HEK293 (cell line): ENCODE measurements around the gene PLP2.

Experiments
- CTCF ChIA-PET: fragments of 350-600 bp; formaldehyde crosslinking; extraction: SDS; loops from one replicate; lab custom pipeline; 2021; ENCODE audit warnings: antibody characterized with exemption; lab: Yijun Ruan, JAX
- POLR2A ChIA-PET: fragments of 300-600 bp; formaldehyde crosslinking; extraction: SDS; loops from one replicate; lab custom pipeline; 2020; ENCODE audit warnings: antibody characterized with exemption, inconsistent platforms; lab: Yijun Ruan, JAX
- H3K27ac ChIP-seq: fragments of 200-500 bp; sonication (Bioruptor generic); 2 replicates; pipeline ENCODE4 v1.5.1; 2014; ENCODE audit warnings: low read depth, low read length, control low read depth, inconsistent platforms; ENCODE audit errors: extremely low read depth
- H3K36me3 ChIP-seq, 2 experiments: fragments of 200-500 bp in 1 of 2; sonication (Bioruptor generic) in 1 of 2; 1 replicate in 1 of 2; 2 replicates in 1 of 2; pipeline ENCODE4 v1.5.1; 2014 to 2017; ENCODE audit warnings: inconsistent platforms in 2 of 2, low read length in 2 of 2; ENCODE audit not compliant: control insufficient read depth in 2 of 2, insufficient read depth in 1 of 2
- H3K4me1 ChIP-seq: fragments of 200-500 bp; sonication (Bioruptor generic); 2 replicates; pipeline ENCODE4 v1.5.1; 2014; ENCODE audit warnings: mild to moderate bottlenecking, low read length, inconsistent platforms; ENCODE audit not compliant: control insufficient read depth, insufficient read depth
- H3K4me3 ChIP-seq: 2 replicates; pipeline ENCODE4 v1.5.1; 2011; ENCODE audit warnings: low read depth, mild to moderate bottlenecking, control low read depth, low read length, moderate library complexity
- H3K9me3 ChIP-seq: fragments of 200-500 bp; sonication (Bioruptor generic); 2 replicates; pipeline ENCODE4 v1.5.1; 2014; ENCODE audit warnings: low read depth, low read length, inconsistent platforms; ENCODE audit not compliant: control insufficient read depth, insufficient read depth
- EGR2 ChIP-seq: fragments of 450-650 bp; formaldehyde crosslinking; IDR thresholded peaks from 2 replicates; pipeline ENCODE4 v1.5.1; 2016; ENCODE audit warnings: low read depth, missing biosample characterization, missing genetic modification characterization
- GLIS1 ChIP-seq: fragments of 450-650 bp; formaldehyde crosslinking; IDR thresholded peaks from 2 replicates; pipeline ENCODE4 v1.5.1; 2016; ENCODE audit warnings: missing biosample characterization, missing genetic modification characterization
- KLF7 ChIP-seq: fragments of 450-650 bp; formaldehyde crosslinking; IDR thresholded peaks from 2 replicates; pipeline ENCODE4 v1.5.1; 2016; ENCODE audit warnings: missing biosample characterization, missing genetic modification characterization, borderline replicate concordance
- MEIS1 ChIP-seq: sonication (generic); formaldehyde crosslinking; IDR thresholded peaks from 2 replicates; pipeline ENCODE4 v1.8.1; 2022; ENCODE audit warnings: missing genetic modification reagents, mild to moderate bottlenecking, borderline replicate concordance
- MZF1 ChIP-seq: fragments of 450-650 bp; formaldehyde crosslinking; IDR thresholded peaks from 2 replicates; pipeline ENCODE4 v1.5.1; 2017; ENCODE audit warnings: missing biosample characterization, missing genetic modification characterization, borderline replicate concordance
- PRDM1 ChIP-seq: fragments of 450-650 bp; formaldehyde crosslinking; IDR thresholded peaks from 2 replicates; pipeline ENCODE4; 2016; ENCODE audit warnings: missing biosample characterization, missing genetic modification characterization
- SP2 ChIP-seq: fragments of 450-650 bp; formaldehyde crosslinking; IDR thresholded peaks from 2 replicates; pipeline ENCODE4 v1.5.1; 2016; ENCODE audit warnings: missing biosample characterization, missing genetic modification characterization
- ZEB2 ChIP-seq: fragments of 450-650 bp; formaldehyde crosslinking; IDR thresholded peaks from 2 replicates; pipeline ENCODE4 v1.5.1; 2016; ENCODE audit warnings: missing biosample characterization, missing genetic modification characterization
- ZNF112 ChIP-seq: fragments of 450-650 bp; formaldehyde crosslinking; IDR thresholded peaks from 2 replicates; pipeline ENCODE4 v1.5.0; 2017; ENCODE audit warnings: missing biosample characterization, missing genetic modification characterization
- ZNF202 ChIP-seq: fragments of 450-650 bp; formaldehyde crosslinking; IDR thresholded peaks from 2 replicates; pipeline ENCODE4 v1.5.1; 2016; ENCODE audit warnings: missing biosample characterization, missing genetic modification characterization, borderline replicate concordance
- ZNF239 ChIP-seq: fragments of 450-650 bp; formaldehyde crosslinking; IDR thresholded peaks from 2 replicates; pipeline ENCODE4 v1.5.1; 2016; ENCODE audit warnings: missing biosample characterization, missing genetic modification characterization
- ZNF341 ChIP-seq: fragments of 450-650 bp; formaldehyde crosslinking; IDR thresholded peaks from 2 replicates; pipeline ENCODE4; 2016; ENCODE audit warnings: low read depth, missing biosample characterization, missing genetic modification characterization
- ZNF416 ChIP-seq: fragments of 450-650 bp; formaldehyde crosslinking; IDR thresholded peaks from 2 replicates; pipeline ENCODE4 v1.5.1; 2016; ENCODE audit warnings: missing biosample characterization, missing genetic modification characterization
- ZNF423 ChIP-seq: fragments of 450-650 bp; formaldehyde crosslinking; IDR thresholded peaks from 2 replicates; pipeline ENCODE4 v1.5.1; 2016; ENCODE audit warnings: missing biosample characterization, missing genetic modification characterization
- ZNF521 ChIP-seq: fragments of 450-650 bp; formaldehyde crosslinking; IDR thresholded peaks from 2 replicates; pipeline ENCODE4 v1.5.1; 2017; ENCODE audit warnings: missing biosample characterization, mild to moderate bottlenecking, missing genetic modification characterization
- ZNF558 ChIP-seq: fragments of 450-650 bp; formaldehyde crosslinking; IDR thresholded peaks from 2 replicates; pipeline ENCODE4 v1.5.1; 2016; ENCODE audit warnings: missing biosample characterization, missing genetic modification characterization
- ZNF560 ChIP-seq: fragments of 450-650 bp; formaldehyde crosslinking; IDR thresholded peaks from 2 replicates; pipeline ENCODE4 v1.5.1; 2017; ENCODE audit warnings: missing biosample characterization, missing genetic modification characterization, borderline replicate concordance
- ZNF571 ChIP-seq: fragments of 450-650 bp; formaldehyde crosslinking; IDR thresholded peaks from 2 replicates; pipeline ENCODE4 v1.5.0; 2017; ENCODE audit warnings: missing biosample characterization, missing genetic modification characterization
- ZNF585B ChIP-seq: fragments of 450-650 bp; formaldehyde crosslinking; IDR thresholded peaks from 2 replicates; pipeline ENCODE4 v1.5.1; 2016; ENCODE audit warnings: missing biosample characterization, missing genetic modification characterization
- ZNF792 ChIP-seq: fragments of 450-650 bp; formaldehyde crosslinking; IDR thresholded peaks from 2 replicates; pipeline ENCODE4 v1.5.1; 2016; ENCODE audit warnings: missing biosample characterization, missing genetic modification characterization
- ZSCAN23 ChIP-seq: fragments of 450-650 bp; formaldehyde crosslinking; IDR thresholded peaks from 2 replicates; pipeline ENCODE4 v1.5.1; 2016; ENCODE audit warnings: missing biosample characterization, missing genetic modification characterization
- ZXDB ChIP-seq: fragments of 450-650 bp; formaldehyde crosslinking; IDR thresholded peaks from 2 replicates; pipeline ENCODE4 v1.5.1; 2016; ENCODE audit warnings: missing biosample characterization, missing genetic modification characterization
- TF ChIP-seq, protein P1 (sequence below): fragments of 450-650 bp; formaldehyde crosslinking; IDR thresholded peaks from 2 replicates; pipeline ENCODE4 v1.5.0; 2017; ENCODE audit warnings: missing biosample characterization, missing genetic modification characterization, borderline replicate concordance
- TF ChIP-seq, protein P2 (sequence below): fragments of 450-650 bp; formaldehyde crosslinking; IDR thresholded peaks from 2 replicates; pipeline ENCODE4 v1.5.1; 2016; ENCODE audit warnings: missing biosample characterization, missing genetic modification characterization, low read depth
- TF ChIP-seq, protein P3 (sequence below): fragments of 450-650 bp; formaldehyde crosslinking; IDR thresholded peaks from 2 replicates; pipeline ENCODE4 v1.5.1; 2017; ENCODE audit warnings: missing biosample characterization, missing genetic modification characterization
- TF ChIP-seq, protein P4 (sequence below): fragments of 450-650 bp; formaldehyde crosslinking; IDR thresholded peaks from 2 replicates; pipeline ENCODE4 v1.5.1; 2017; ENCODE audit warnings: missing biosample characterization, missing genetic modification characterization
- TF ChIP-seq, protein P5 (sequence below): fragments of 450-650 bp; formaldehyde crosslinking; IDR thresholded peaks from 2 replicates; pipeline ENCODE4 v1.5.1; 2016; ENCODE audit warnings: missing biosample characterization, missing genetic modification characterization

Gene PLP2

DNA sequence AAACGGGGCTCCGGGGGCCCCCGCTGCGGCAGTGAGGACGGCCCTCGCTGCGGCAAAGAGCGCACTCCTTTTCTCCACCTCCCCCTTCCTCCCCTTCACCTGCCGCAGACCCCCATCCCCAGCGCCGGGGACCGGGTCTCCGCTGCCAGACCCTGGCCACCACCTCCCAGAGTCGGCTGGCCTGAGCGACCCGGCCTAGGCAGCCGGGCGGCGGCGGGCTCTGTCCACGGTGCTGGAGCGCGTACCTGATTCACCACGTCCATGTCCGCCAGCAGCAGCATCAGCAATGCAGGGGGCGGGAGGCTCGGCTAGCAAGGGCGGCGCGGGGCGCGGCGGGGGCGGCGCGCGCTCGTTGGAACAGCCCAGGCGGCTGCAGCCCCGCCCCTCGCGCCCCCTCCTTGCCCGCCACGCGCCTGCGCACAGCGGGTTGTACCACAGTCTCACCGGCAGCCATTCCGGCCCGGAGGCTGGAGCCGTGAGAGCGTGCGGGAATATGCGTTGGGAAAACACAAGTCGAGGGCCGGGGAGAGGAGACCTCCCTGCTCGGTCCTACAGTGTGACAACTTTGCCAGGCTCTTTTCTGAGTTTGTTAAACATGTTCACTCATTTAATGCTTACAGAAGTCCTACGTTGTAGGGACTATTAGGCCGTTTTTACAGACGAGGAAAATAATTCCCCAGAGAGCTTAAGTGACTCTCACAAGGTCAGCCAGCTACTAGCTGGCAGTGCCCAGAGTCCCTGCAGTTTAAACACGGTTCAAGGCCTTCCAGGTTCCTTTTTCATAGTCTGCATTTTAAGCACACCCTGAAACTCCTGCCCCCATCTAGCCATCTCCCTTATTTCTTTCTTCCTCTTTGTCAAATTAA is 28.4 kb downstream of the PLP2 start, which contains the start of gene SYP:
Gene SYP, minus strand, starts transcription at position 288 of the 866 bp plus-strand sequence. Its CDS starts 7 bp downstream, at position 281.
- ChIA-PET POLR2A (interaction anchor here (0.6 to 1.0 kb wide), 4 partner anchors 9 to 63 kb away, joined by 3 to 4 read pairs (median 4); no protein-coding TSS in a partner anchor), CTCF (no interaction called here)
- H3K4me3 ChIP-seq = peak within 1 kb of the TSS; percentile 28
- H3K27ac ChIP-seq = peak within 1 kb of the TSS; percentile 39; the same call in 1 of the 2 replicates
- no peaks in the 10 kb centered on the region for H3K9me3 ChIP-seq
- H3K36me3 ChIP-seq = no peaks in the 10 kb centered on the region
- H3K4me1 ChIP-seq = no peaks in the 10 kb centered on the region
- TF ChIP-seq, protein P1, sequence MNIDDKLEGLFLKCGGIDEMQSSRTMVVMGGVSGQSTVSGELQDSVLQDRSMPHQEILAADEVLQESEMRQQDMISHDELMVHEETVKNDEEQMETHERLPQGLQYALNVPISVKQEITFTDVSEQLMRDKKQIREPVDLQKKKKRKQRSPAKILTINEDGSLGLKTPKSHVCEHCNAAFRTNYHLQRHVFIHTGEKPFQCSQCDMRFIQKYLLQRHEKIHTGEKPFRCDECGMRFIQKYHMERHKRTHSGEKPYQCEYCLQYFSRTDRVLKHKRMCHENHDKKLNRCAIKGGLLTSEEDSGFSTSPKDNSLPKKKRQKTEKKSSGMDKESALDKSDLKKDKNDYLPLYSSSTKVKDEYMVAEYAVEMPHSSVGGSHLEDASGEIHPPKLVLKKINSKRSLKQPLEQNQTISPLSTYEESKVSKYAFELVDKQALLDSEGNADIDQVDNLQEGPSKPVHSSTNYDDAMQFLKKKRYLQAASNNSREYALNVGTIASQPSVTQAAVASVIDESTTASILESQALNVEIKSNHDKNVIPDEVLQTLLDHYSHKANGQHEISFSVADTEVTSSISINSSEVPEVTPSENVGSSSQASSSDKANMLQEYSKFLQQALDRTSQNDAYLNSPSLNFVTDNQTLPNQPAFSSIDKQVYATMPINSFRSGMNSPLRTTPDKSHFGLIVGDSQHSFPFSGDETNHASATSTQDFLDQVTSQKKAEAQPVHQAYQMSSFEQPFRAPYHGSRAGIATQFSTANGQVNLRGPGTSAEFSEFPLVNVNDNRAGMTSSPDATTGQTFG = no peak
- TF ChIP-seq MEIS1 = no peak
- no peak for TF ChIP-seq ZNF571 (tag by site-specific recombination)
- no peak for TF ChIP-seq MZF1 (tag by site-specific recombination)
- no peak for TF ChIP-seq ZNF202
- peak; percentile 53 for TF ChIP-seq SP2 (tag by site-specific recombination)
- TF ChIP-seq, protein P2, sequence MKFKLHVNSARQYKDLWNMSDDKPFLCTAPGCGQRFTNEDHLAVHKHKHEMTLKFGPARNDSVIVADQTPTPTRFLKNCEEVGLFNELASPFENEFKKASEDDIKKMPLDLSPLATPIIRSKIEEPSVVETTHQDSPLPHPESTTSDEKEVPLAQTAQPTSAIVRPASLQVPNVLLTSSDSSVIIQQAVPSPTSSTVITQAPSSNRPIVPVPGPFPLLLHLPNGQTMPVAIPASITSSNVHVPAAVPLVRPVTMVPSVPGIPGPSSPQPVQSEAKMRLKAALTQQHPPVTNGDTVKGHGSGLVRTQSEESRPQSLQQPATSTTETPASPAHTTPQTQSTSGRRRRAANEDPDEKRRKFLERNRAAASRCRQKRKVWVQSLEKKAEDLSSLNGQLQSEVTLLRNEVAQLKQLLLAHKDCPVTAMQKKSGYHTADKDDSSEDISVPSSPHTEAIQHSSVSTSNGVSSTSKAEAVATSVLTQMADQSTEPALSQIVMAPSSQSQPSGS (tag by site-specific recombination) = no peak
- TF ChIP-seq KLF7 (tag by site-specific recombination) = no peak
- TF ChIP-seq, protein P3, sequence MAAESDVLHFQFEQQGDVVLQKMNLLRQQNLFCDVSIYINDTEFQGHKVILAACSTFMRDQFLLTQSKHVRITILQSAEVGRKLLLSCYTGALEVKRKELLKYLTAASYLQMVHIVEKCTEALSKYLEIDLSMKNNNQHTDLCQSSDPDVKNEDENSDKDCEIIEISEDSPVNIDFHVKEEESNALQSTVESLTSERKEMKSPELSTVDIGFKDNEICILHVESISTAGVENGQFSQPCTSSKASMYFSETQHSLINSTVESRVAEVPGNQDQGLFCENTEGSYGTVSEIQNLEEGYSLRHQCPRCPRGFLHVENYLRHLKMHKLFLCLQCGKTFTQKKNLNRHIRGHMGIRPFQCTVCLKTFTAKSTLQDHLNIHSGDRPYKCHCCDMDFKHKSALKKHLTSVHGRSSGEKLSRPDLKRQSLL (tag by site-specific recombination) = no peak
- TF ChIP-seq ZNF792 = no peak
- no peak for TF ChIP-seq ZNF558 (tag by site-specific recombination)
- TF ChIP-seq, protein P4, sequence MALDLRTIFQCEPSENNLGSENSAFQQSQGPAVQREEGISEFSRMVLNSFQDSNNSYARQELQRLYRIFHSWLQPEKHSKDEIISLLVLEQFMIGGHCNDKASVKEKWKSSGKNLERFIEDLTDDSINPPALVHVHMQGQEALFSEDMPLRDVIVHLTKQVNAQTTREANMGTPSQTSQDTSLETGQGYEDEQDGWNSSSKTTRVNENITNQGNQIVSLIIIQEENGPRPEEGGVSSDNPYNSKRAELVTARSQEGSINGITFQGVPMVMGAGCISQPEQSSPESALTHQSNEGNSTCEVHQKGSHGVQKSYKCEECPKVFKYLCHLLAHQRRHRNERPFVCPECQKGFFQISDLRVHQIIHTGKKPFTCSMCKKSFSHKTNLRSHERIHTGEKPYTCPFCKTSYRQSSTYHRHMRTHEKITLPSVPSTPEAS (tag by site-specific recombination) = peak; percentile 60
- no peak for TF ChIP-seq ZNF112
- peak; percentile 72 for TF ChIP-seq GLIS1 (tag by site-specific recombination)
- TF ChIP-seq EGR2 (tag by site-specific recombination) = peak; percentile 25; the same call in 1 of the 2 replicates
- TF ChIP-seq ZNF585B = no peak
- no peak for TF ChIP-seq ZNF423 (tag by site-specific recombination)
- no peak for TF ChIP-seq ZNF416
- TF ChIP-seq ZSCAN23 (tag by site-specific recombination) = no peak
- TF ChIP-seq ZNF521 (tag by site-specific recombination) = no peak
- peak; percentile 95 for TF ChIP-seq ZNF341 (tag by site-specific recombination)
- TF ChIP-seq ZNF560 (tag by site-specific recombination) = no peak
- TF ChIP-seq, protein P5, sequence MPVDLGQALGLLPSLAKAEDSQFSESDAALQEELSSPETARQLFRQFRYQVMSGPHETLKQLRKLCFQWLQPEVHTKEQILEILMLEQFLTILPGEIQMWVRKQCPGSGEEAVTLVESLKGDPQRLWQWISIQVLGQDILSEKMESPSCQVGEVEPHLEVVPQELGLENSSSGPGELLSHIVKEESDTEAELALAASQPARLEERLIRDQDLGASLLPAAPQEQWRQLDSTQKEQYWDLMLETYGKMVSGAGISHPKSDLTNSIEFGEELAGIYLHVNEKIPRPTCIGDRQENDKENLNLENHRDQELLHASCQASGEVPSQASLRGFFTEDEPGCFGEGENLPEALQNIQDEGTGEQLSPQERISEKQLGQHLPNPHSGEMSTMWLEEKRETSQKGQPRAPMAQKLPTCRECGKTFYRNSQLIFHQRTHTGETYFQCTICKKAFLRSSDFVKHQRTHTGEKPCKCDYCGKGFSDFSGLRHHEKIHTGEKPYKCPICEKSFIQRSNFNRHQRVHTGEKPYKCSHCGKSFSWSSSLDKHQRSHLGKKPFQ (tag by site-specific recombination) = no peak
- no peak for TF ChIP-seq PRDM1 (tag by site-specific recombination)
- no peak for TF ChIP-seq ZNF239 (tag by site-specific recombination)
- TF ChIP-seq ZEB2 = 0 out of 2 replicates have a peak, but pooled peaks have one; percentile 20
- TF ChIP-seq ZXDB (tag by site-specific recombination) = peak; percentile 42; the same call in 1 of the 2 replicates
